WTC11 (cell line): ENCODE data around the gene ATAD2B. TPM values are rescaled to one million over a fixed set of nuclear protein-coding genes. Genes with fewer than 3 reads are reported as not detected.

Source experiments
- ATAC-seq: fragments of 200-7000 bp; cut with Tn5 transposase; 2 replicates; pipeline ENCODE4 v1.10.0; 2021; ENCODE audit warnings: mild to moderate bottlenecking, moderate library complexity
- CTCF ChIA-PET: fragments of 300-600 bp; sonication (Branson Sonifier 250); formaldehyde crosslinking; loops from one replicate; lab custom pipeline; 2021; ENCODE audit warnings: antibody characterized with exemption; lab: Charles Lee
- POLR2A ChIA-PET: fragments of 350-600 bp; sonication (Branson Sonifier 250); formaldehyde crosslinking; loops from one replicate; lab custom pipeline; 2021; ENCODE audit warnings: antibody characterized with exemption; lab: Charles Lee
- DNase-seq: peaks from one replicate; pipeline ENCODE4 v3.0.0; 2021; ENCODE audit warnings: low spot score
- H3K27ac Mint-ChIP-seq: 2 replicates; pipeline ENCODE4 v1.8.0; 2021; ENCODE audit warnings: mixed read lengths
- H3K27me3 Mint-ChIP-seq: 2 replicates; pipeline ENCODE4 v1.8.0; 2021; ENCODE audit warnings: low read depth, mild to moderate bottlenecking, moderate library complexity, mixed read lengths
- H3K36me3 Mint-ChIP-seq: 2 replicates; pipeline ENCODE4 v1.8.0; 2021; ENCODE audit warnings: mixed read lengths
- H3K4me1 Mint-ChIP-seq: 2 replicates; pipeline ENCODE4 v1.8.0; 2022; ENCODE audit warnings: mixed read lengths
- H3K4me3 Mint-ChIP-seq: 2 replicates; pipeline ENCODE4 v1.8.0; 2021; ENCODE audit warnings: mild to moderate bottlenecking, moderate library complexity, mixed read lengths
- H3K9me3 Mint-ChIP-seq: 2 replicates; pipeline ENCODE4 v1.8.0; 2021; ENCODE audit warnings: mixed read lengths
- ATF1 ChIP-seq: sonication (generic); formaldehyde crosslinking; IDR thresholded peaks from 2 replicates; pipeline ENCODE4 v1.8.1; 2023; ENCODE audit warnings: mild to moderate bottlenecking, moderate library complexity, missing genetic modification reagents
- CBFB ChIP-seq: sonication (generic); formaldehyde crosslinking; IDR thresholded peaks from 2 replicates; pipeline ENCODE4 v1.8.1; 2022; ENCODE audit warnings: mild to moderate bottlenecking, low read depth, missing genetic modification reagents
- CREM ChIP-seq: sonication (generic); formaldehyde crosslinking; IDR thresholded peaks from 2 replicates; pipeline ENCODE4 v1.8.1; 2022; ENCODE audit warnings: mild to moderate bottlenecking, missing genetic modification reagents, moderate library complexity
- FOXJ3 ChIP-seq: sonication (generic); formaldehyde crosslinking; IDR thresholded peaks from 2 replicates; pipeline ENCODE4 v1.9.0; 2021; ENCODE audit warnings: missing genetic modification reagents, mild to moderate bottlenecking, borderline replicate concordance
- GRHL2 ChIP-seq: fragments of 250-450 bp; sonication (Bioruptor Pico); IDR thresholded peaks from 2 replicates; pipeline ENCODE4 v1.8.0; 2022; ENCODE audit warnings: mild to moderate bottlenecking, moderate library complexity; ENCODE audit not compliant: insufficient replicate concordance, severe bottlenecking
- HMGXB4 ChIP-seq: sonication (generic); formaldehyde crosslinking; IDR thresholded peaks from 2 replicates; pipeline ENCODE4 v1.8.1; 2023; ENCODE audit warnings: mild to moderate bottlenecking, moderate library complexity, missing genetic modification reagents
- NR2C2 ChIP-seq: sonication (generic); formaldehyde crosslinking; IDR thresholded peaks from 2 replicates; pipeline ENCODE4 v1.8.0; 2022; ENCODE audit warnings: mild to moderate bottlenecking, missing genetic modification reagents
- SMAD3 ChIP-seq: sonication (generic); formaldehyde crosslinking; IDR thresholded peaks from 2 replicates; pipeline ENCODE4 v1.8.0; 2022; ENCODE audit warnings: missing genetic modification reagents, mild to moderate bottlenecking, borderline replicate concordance
- SMAD4 ChIP-seq: sonication (generic); formaldehyde crosslinking; IDR thresholded peaks from 2 replicates; pipeline ENCODE4 v1.8.0; 2022; ENCODE audit warnings: mild to moderate bottlenecking, missing genetic modification reagents
- SOX15 ChIP-seq: fragments of 250-450 bp; sonication (Bioruptor Pico); IDR thresholded peaks from 2 replicates; pipeline ENCODE4 v1.9.0; 2021; ENCODE audit warnings: mild to moderate bottlenecking
- TCF7 ChIP-seq: sonication (generic); formaldehyde crosslinking; IDR thresholded peaks from 2 replicates; pipeline ENCODE4 v1.8.0; 2022; ENCODE audit warnings: mild to moderate bottlenecking, low read depth, missing genetic modification reagents, moderate library complexity
- ZNF121 ChIP-seq: sonication (generic); formaldehyde crosslinking; IDR thresholded peaks from 2 replicates; pipeline ENCODE4 v1.8.0; 2023; ENCODE audit warnings: missing genetic modification reagents
- ZNF317 ChIP-seq: sonication (generic); formaldehyde crosslinking; IDR thresholded peaks from 2 replicates; pipeline ENCODE4 v1.8.1; 2023; ENCODE audit warnings: low read depth, mild to moderate bottlenecking, moderate library complexity, missing genetic modification reagents, borderline replicate concordance
- ZNF396 ChIP-seq: fragments of 250-450 bp; sonication (Bioruptor Pico); IDR thresholded peaks from 2 replicates; pipeline ENCODE4 v1.8.0; 2021; ENCODE audit warnings: mild to moderate bottlenecking, moderate library complexity, borderline replicate concordance
- ZNF416 ChIP-seq: fragments of 250-450 bp; sonication (Bioruptor Pico); IDR thresholded peaks from 2 replicates; pipeline ENCODE4 v1.9.0; 2021; ENCODE audit warnings: mild to moderate bottlenecking, inconsistent platforms
- total RNA-seq: library from RNA; stranded (reverse); gene quantifications from 3 replicates; pipeline ENCODE4 v1.2.3, GENCODE V29; 2021
- TF ChIP-seq, protein P1 (sequence below): fragments of 250-450 bp; sonication (Bioruptor Pico); IDR thresholded peaks from 2 replicates; pipeline ENCODE4 v2.1.2; 2022; ENCODE audit warnings: mild to moderate bottlenecking, moderate library complexity
- TF ChIP-seq, protein P2 (sequence below): sonication (generic); formaldehyde crosslinking; IDR thresholded peaks from 2 replicates; pipeline ENCODE4 v1.8.0; 2022; ENCODE audit warnings: mild to moderate bottlenecking, missing genetic modification reagents
- TF ChIP-seq, protein P3 (sequence below): sonication (generic); formaldehyde crosslinking; IDR thresholded peaks from 2 replicates; pipeline ENCODE4 v1.8.0; 2023; ENCODE audit warnings: missing genetic modification reagents
- TF ChIP-seq, protein P4 (sequence below): sonication (generic); formaldehyde crosslinking; IDR thresholded peaks from 2 replicates; pipeline ENCODE4 v1.8.0; 2022; ENCODE audit warnings: mild to moderate bottlenecking, missing genetic modification reagents
- TF ChIP-seq, protein P5 (sequence below): sonication (generic); formaldehyde crosslinking; conservative IDR thresholded peaks from 2 replicates; pipeline ENCODE4 v1.8.1; 2023; ENCODE audit warnings: mild to moderate bottlenecking, low read depth, missing genetic modification reagents, moderate library complexity
- TF ChIP-seq, protein P6 (sequence below): sonication (generic); formaldehyde crosslinking; IDR thresholded peaks from 2 replicates; pipeline ENCODE4 v1.8.0; 2023; ENCODE audit warnings: missing genetic modification reagents, mild to moderate bottlenecking, borderline replicate concordance

Gene ATAD2B
- total RNA-seq, 1 experiment from 2014 or later = 21.5 TPM

DNA sequence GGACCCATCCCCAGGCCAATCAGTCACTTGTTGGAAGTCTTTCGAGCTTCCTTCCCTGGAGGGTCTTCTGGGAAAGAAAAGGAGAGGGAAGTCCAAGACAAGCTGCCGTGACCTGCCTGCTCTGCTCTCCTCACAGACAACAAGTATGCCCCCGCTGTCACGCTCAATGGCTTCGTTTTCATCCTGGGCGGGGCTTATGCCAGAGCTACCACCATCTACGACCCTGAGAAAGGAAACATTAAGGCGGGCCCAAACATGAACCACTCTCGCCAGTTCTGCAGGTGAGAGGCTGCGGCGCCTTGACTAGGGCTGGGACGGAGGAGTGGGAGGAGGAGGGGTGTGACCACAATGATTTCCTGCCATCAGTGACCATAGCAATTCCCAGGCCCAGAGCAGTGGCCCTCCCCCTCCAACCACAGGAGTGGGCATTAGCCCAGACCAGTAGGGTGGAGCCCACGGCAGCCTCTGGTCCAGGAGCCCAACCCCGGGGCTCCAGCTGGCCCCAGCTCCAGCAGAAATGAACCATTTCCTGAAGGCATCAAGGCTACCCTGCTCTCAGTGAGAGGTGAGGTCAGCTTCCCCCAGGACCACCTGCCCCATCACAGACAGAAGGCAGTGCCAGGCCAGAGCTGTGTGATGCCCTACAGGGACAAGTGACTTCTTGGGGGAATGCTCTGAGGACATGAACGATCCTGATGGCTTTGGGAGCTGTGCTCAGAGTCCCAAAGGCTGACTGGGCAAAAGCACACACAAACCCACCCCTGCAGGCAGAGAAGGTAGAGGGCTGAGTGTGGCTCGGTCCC is 223.1 kb downstream of the ATAD2B start:
- Mint-ChIP-seq H3K27ac (no peak overlapping the region; the same call in 1 of the 2 replicates), H3K4me3 (no peak overlapping the region), H3K27me3 (no peaks in the 10 kb centered on the region), H3K9me3 (peaks cover 13% of the 10 kb centered on the region), H3K4me1 (peaks cover 8% of the 10 kb centered on the region), H3K36me3 (peaks cover 23% of the 10 kb centered on the region)
- DNase-seq (no peak), ATAC-seq (peak; percentile 57)
- TF ChIP-seq SOX15 (CRISPR knock-in tag) = no peak
- TF ChIP-seq, protein P1, sequence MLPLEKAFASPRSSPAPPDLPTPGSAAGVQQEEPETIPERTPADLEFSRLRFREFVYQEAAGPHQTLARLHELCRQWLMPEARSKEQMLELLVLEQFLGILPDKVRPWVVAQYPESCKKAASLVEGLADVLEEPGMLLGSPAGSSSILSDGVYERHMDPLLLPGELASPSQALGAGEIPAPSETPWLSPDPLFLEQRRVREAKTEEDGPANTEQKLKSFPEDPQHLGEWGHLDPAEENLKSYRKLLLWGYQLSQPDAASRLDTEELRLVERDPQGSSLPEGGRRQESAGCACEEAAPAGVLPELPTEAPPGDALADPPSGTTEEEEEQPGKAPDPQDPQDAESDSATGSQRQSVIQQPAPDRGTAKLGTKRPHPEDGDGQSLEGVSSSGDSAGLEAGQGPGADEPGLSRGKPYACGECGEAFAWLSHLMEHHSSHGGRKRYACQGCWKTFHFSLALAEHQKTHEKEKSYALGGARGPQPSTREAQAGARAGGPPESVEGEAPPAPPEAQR = no peak
- TF ChIP-seq, protein P2, sequence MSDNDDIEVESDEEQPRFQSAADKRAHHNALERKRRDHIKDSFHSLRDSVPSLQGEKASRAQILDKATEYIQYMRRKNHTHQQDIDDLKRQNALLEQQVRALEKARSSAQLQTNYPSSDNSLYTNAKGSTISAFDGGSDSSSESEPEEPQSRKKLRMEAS = no peak
- TF ChIP-seq TCF7 (CRISPR knock-in tag) = no peak
- TF ChIP-seq NR2C2 (CRISPR knock-in tag) = no peak
- TF ChIP-seq GRHL2 (CRISPR knock-in tag) = no peak
- TF ChIP-seq, protein P3, sequence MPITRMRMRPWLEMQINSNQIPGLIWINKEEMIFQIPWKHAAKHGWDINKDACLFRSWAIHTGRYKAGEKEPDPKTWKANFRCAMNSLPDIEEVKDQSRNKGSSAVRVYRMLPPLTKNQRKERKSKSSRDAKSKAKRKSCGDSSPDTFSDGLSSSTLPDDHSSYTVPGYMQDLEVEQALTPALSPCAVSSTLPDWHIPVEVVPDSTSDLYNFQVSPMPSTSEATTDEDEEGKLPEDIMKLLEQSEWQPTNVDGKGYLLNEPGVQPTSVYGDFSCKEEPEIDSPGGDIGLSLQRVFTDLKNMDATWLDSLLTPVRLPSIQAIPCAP (CRISPR knock-in tag) = no peak
- no peak for TF ChIP-seq ZNF416
- no peak for TF ChIP-seq ZNF121
- TF ChIP-seq SMAD3 (CRISPR knock-in tag) = no peak
- TF ChIP-seq ZNF317 (CRISPR knock-in tag) = no peak
- no peak for TF ChIP-seq ATF1 (CRISPR knock-in tag)
- no peak for TF ChIP-seq HMGXB4 (CRISPR knock-in tag)
- TF ChIP-seq FOXJ3 (CRISPR knock-in tag) = no peak
- no peak for TF ChIP-seq CREM (CRISPR knock-in tag)
- TF ChIP-seq, protein P4, sequence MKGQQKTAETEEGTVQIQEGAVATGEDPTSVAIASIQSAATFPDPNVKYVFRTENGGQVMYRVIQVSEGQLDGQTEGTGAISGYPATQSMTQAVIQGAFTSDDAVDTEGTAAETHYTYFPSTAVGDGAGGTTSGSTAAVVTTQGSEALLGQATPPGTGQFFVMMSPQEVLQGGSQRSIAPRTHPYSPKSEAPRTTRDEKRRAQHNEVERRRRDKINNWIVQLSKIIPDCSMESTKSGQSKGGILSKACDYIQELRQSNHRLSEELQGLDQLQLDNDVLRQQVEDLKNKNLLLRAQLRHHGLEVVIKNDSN = no peak
- TF ChIP-seq SMAD4 (CRISPR knock-in tag) = no peak
- POLR2A ChIA-PET = no interaction called here
- CTCF ChIA-PET = interaction anchor here (1.5 kb wide), 1 partner anchor 42 kb away, joined by 3 read pairs; no protein-coding TSS in a partner anchor

DNA sequence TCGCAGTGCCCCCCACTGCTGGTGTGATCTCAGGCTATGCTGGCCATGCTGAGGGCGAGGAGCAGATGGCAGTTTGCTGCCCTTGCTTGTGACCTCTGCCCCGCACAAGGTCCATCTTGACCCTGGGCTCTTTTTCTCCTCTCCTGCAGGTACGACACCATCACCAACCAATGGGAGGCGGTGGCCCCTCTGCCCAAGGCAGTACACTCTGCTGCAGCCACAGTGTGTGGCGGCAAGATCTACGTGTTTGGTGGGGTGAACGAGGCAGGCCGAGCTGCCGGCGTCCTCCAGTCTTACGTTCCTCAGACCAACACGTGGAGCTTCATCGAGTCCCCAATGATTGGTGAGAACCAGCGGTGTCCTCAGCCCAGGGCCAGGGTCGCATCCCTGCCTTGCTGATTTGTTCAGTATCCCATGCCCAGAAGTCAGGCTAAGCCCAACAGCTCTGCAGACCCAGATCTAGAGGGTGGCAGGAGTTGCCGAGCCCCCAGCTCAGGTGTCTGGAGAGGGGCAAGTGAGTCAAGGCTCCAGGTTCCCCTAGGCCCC is 223.8 kb downstream of the ATAD2B start:
- no peaks in the 10 kb centered on the region for H3K27me3 Mint-ChIP-seq
- DNase-seq (no peak), ATAC-seq (no peak)
- H3K36me3 Mint-ChIP-seq = peaks cover 23% of the 10 kb centered on the region
- H3K4me1 Mint-ChIP-seq = peaks cover 13% of the 10 kb centered on the region
- ChIA-PET CTCF (no interaction called here), POLR2A (no interaction called here)
- no peak overlapping the region for H3K4me3 Mint-ChIP-seq
- peaks cover 13% of the 10 kb centered on the region for H3K9me3 Mint-ChIP-seq
- no peak overlapping the region; the same call in 1 of the 2 replicates for H3K27ac Mint-ChIP-seq
- TF ChIP-seq SMAD4 (CRISPR knock-in tag) (no peak), CBFB (CRISPR knock-in tag) (no peak), ZNF396 (CRISPR knock-in tag) (no peak)
- TF ChIP-seq, protein P5, sequence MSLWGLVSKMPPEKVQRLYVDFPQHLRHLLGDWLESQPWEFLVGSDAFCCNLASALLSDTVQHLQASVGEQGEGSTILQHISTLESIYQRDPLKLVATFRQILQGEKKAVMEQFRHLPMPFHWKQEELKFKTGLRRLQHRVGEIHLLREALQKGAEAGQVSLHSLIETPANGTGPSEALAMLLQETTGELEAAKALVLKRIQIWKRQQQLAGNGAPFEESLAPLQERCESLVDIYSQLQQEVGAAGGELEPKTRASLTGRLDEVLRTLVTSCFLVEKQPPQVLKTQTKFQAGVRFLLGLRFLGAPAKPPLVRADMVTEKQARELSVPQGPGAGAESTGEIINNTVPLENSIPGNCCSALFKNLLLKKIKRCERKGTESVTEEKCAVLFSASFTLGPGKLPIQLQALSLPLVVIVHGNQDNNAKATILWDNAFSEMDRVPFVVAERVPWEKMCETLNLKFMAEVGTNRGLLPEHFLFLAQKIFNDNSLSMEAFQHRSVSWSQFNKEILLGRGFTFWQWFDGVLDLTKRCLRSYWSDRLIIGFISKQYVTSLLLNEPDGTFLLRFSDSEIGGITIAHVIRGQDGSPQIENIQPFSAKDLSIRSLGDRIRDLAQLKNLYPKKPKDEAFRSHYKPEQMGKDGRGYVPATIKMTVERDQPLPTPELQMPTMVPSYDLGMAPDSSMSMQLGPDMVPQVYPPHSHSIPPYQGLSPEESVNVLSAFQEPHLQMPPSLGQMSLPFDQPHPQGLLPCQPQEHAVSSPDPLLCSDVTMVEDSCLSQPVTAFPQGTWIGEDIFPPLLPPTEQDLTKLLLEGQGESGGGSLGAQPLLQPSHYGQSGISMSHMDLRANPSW = no peak
- TF ChIP-seq, protein P6, sequence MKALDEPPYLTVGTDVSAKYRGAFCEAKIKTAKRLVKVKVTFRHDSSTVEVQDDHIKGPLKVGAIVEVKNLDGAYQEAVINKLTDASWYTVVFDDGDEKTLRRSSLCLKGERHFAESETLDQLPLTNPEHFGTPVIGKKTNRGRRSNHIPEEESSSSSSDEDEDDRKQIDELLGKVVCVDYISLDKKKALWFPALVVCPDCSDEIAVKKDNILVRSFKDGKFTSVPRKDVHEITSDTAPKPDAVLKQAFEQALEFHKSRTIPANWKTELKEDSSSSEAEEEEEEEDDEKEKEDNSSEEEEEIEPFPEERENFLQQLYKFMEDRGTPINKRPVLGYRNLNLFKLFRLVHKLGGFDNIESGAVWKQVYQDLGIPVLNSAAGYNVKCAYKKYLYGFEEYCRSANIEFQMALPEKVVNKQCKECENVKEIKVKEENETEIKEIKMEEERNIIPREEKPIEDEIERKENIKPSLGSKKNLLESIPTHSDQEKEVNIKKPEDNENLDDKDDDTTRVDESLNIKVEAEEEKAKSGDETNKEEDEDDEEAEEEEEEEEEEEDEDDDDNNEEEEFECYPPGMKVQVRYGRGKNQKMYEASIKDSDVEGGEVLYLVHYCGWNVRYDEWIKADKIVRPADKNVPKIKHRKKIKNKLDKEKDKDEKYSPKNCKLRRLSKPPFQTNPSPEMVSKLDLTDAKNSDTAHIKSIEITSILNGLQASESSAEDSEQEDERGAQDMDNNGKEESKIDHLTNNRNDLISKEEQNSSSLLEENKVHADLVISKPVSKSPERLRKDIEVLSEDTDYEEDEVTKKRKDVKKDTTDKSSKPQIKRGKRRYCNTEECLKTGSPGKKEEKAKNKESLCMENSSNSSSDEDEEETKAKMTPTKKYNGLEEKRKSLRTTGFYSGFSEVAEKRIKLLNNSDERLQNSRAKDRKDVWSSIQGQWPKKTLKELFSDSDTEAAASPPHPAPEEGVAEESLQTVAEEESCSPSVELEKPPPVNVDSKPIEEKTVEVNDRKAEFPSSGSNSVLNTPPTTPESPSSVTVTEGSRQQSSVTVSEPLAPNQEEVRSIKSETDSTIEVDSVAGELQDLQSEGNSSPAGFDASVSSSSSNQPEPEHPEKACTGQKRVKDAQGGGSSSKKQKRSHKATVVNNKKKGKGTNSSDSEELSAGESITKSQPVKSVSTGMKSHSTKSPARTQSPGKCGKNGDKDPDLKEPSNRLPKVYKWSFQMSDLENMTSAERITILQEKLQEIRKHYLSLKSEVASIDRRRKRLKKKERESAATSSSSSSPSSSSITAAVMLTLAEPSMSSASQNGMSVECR (CRISPR knock-in tag) = no peak
